Calu3 (cell line): ENCODE measurements around the gene TBL1XR1. TPM values are rescaled to one million over a fixed set of nuclear protein-coding genes. Genes with fewer than 3 reads are reported as not detected.
A peak's percentile ranks its signal among the peaks of the same experiment; 100 is the strongest.

Source experiments
- BruUV-seq: library from RNA; stranded (reverse); fragments of 400-500 nt; replicated peaks from 2 replicates; lab custom pipeline; 2021; lab: Mats Ljungman, UMichigan
- CTCF ChIA-PET: fragments of 300-600 bp; sonication (Branson Sonifier 250); formaldehyde crosslinking; loops from one replicate; lab custom pipeline; 2022; ENCODE audit warnings: antibody characterized with exemption; lab: Charles Lee
- DNase-seq: peaks from one replicate; pipeline ENCODE4 v3.0.0; 2022
- H3K27ac Mint-ChIP-seq: one replicate; pipeline ENCODE4 v1.8.0; 2022; ENCODE audit warnings: mixed read lengths; ENCODE audit not compliant: unreplicated experiment
- H3K27me3 Mint-ChIP-seq: one replicate; pipeline ENCODE4 v1.8.0; 2022; ENCODE audit warnings: mixed read lengths; ENCODE audit not compliant: unreplicated experiment
- H3K36me3 Mint-ChIP-seq: one replicate; pipeline ENCODE4 v1.8.0; 2022; ENCODE audit warnings: mild to moderate bottlenecking, moderate library complexity, mixed read lengths; ENCODE audit not compliant: insufficient read depth, unreplicated experiment
- H3K4me1 Mint-ChIP-seq: one replicate; pipeline ENCODE4 v1.8.0; 2022; ENCODE audit warnings: mild to moderate bottlenecking, low read depth, mixed read lengths; ENCODE audit not compliant: unreplicated experiment
- H3K4me3 Mint-ChIP-seq: one replicate; pipeline ENCODE4 v1.8.0; 2022; ENCODE audit warnings: mild to moderate bottlenecking, low read depth, moderate library complexity, mixed read lengths; ENCODE audit not compliant: unreplicated experiment
- H3K9me3 Mint-ChIP-seq: one replicate; pipeline ENCODE4 v1.8.0; 2022; ENCODE audit warnings: low read depth, mixed read lengths; ENCODE audit not compliant: unreplicated experiment
- intact Hi-C: fragments of 100-400 bp; cut with micrococcal nuclease; formaldehyde crosslinking; loops from one replicate; pipeline ENCODE4 v1.10.0; 2022; ENCODE audit not compliant: unreplicated experiment
- total RNA-seq: library from RNA; stranded (reverse); gene quantifications from 2 replicates; pipeline ENCODE4 v1.2.3, GENCODE V29; 2022
- TF ChIP-seq, protein P1 (sequence below): fragments of 200-600 bp; IDR thresholded peaks from one replicate; pipeline ENCODE4 v1.8.0; 2022; ENCODE audit warnings: antibody characterized with exemption; ENCODE audit not compliant: unreplicated experiment

TBL1XR1 gene
- total RNA-seq, 1 experiment from 2014 or later = 206 TPM

- BruUV-seq = no TSS peak
- H3K4me3 Mint-ChIP-seq = peak overlapping the region; percentile 24
- peak overlapping the region; percentile 57 for H3K27ac Mint-ChIP-seq
- H3K36me3 Mint-ChIP-seq = no peaks in the 10 kb centered on the region
- H3K27me3 Mint-ChIP-seq = no peaks in the 10 kb centered on the region
- intact Hi-C loops = no loop called here
- CTCF ChIA-PET = no interaction called here
- H3K9me3 Mint-ChIP-seq = no peaks in the 10 kb centered on the region
- H3K4me1 Mint-ChIP-seq = peaks cover 46% of the 10 kb centered on the region
- TF ChIP-seq, protein P1, sequence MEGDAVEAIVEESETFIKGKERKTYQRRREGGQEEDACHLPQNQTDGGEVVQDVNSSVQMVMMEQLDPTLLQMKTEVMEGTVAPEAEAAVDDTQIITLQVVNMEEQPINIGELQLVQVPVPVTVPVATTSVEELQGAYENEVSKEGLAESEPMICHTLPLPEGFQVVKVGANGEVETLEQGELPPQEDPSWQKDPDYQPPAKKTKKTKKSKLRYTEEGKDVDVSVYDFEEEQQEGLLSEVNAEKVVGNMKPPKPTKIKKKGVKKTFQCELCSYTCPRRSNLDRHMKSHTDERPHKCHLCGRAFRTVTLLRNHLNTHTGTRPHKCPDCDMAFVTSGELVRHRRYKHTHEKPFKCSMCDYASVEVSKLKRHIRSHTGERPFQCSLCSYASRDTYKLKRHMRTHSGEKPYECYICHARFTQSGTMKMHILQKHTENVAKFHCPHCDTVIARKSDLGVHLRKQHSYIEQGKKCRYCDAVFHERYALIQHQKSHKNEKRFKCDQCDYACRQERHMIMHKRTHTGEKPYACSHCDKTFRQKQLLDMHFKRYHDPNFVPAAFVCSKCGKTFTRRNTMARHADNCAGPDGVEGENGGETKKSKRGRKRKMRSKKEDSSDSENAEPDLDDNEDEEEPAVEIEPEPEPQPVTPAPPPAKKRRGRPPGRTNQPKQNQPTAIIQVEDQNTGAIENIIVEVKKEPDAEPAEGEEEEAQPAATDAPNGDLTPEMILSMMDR = no peak
- DNase-seq = no peak
These were observed 19.5 kb downstream of the TBL1XR1 start for GRCh38 chr3:177177749-177178221.

- CTCF ChIA-PET = interaction anchor here (0.5 to 0.6 kb wide), 2 partner anchors 30 to 68 kb away, joined by 3 to 4 read pairs; no protein-coding TSS in a partner anchor
- TF ChIP-seq, protein P1 = no peak
- Mint-ChIP-seq H3K4me3 (no peak overlapping the region), H3K9me3 (no peaks in the 10 kb centered on the region), H3K36me3 (peaks cover 6% of the 10 kb centered on the region), H3K4me1 (peaks cover 43% of the 10 kb centered on the region), H3K27me3 (no peaks in the 10 kb centered on the region), H3K27ac (no peak overlapping the region)
- no TSS peak for BruUV-seq
- no peak for DNase-seq
- intact Hi-C loops = no loop called here
These were observed 22.6 kb downstream of the TBL1XR1 start for GRCh38 chr3:177174607-177175170.

GRCh38 chr3:177169936-177170722, 27.2 kb downstream of the TBL1XR1 start:
- Mint-ChIP-seq H3K4me3 (no peak overlapping the region), H3K4me1 (peaks cover 40% of the 10 kb centered on the region), H3K9me3 (peaks cover 2% of the 10 kb centered on the region), H3K27me3 (no peaks in the 10 kb centered on the region), H3K36me3 (peaks cover 6% of the 10 kb centered on the region), H3K27ac (no peak overlapping the region)
- intact Hi-C loops = no loop called here
- CTCF ChIA-PET = no interaction called here
- TF ChIP-seq, protein P1 = no peak
- BruUV-seq = no TSS peak
- DNase-seq = no peak

DNA sequence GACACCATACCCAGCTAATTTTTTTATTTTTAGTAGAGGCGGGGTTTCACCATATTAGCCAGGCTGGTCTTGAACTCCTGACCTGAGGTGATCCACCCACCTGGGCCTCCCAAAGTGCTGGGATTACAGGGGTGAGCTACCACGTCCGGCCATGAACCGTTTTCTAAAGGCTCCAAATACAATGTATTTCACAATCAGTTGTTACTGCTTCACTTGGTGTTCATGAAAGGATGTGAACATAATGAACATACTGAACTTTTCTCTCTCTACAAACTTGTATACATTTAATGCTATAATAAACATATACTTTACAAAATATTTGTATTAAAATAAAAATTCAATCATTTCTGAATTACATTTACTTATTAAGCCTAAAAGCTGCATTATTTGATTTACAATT, 28.9 kb downstream of the TBL1XR1 start:
- DNase-seq = no peak
- intact Hi-C loops = no loop called here
- TF ChIP-seq, protein P1 = no peak
- peaks cover 2% of the 10 kb centered on the region for H3K9me3 Mint-ChIP-seq
- no peak overlapping the region for H3K27ac Mint-ChIP-seq
- peaks cover 11% of the 10 kb centered on the region for H3K36me3 Mint-ChIP-seq
- no peak overlapping the region for H3K4me3 Mint-ChIP-seq
- peaks cover 39% of the 10 kb centered on the region for H3K4me1 Mint-ChIP-seq
- no peaks in the 10 kb centered on the region for H3K27me3 Mint-ChIP-seq
- BruUV-seq = no TSS peak
- CTCF ChIA-PET = no interaction called here
